Loucy (cell line): Measurements from ENCODE around the gene CEP170.

Experiments used
- EZH2phosphoT487 ChIP-seq: fragments of 200-600 bp; IDR thresholded peaks from 2 replicates; pipeline ENCODE4 v1.6.1; 2018; ENCODE audit warnings: antibody characterized with exemption, mild to moderate bottlenecking, moderate library complexity, borderline replicate concordance
- TF ChIP-seq, protein P1 (sequence below): fragments of 200-600 bp; sonication (generic); conservative IDR thresholded peaks from 2 replicates; pipeline ENCODE4 v1.5.1; 2014; ENCODE audit warnings: mild to moderate bottlenecking, antibody characterized with exemption, low read length

DNA sequence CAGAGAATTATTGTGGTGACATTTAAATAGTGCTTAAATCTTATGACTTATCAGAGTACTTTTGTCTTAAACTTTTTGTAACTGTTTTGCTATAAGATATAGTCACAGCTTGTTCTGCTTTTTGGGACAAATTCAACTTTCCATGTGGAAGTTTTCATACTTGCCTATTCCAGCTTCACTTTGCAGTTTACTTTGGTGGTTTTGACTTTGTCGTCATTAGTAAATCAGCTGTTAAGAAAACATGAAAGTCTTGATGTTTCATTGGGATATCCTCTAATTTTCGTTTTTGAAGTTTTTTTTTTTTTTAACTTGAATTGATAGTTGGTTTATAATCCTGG lies 32.0 kb upstream of the CEP170 start:
- TF ChIP-seq, protein P1, sequence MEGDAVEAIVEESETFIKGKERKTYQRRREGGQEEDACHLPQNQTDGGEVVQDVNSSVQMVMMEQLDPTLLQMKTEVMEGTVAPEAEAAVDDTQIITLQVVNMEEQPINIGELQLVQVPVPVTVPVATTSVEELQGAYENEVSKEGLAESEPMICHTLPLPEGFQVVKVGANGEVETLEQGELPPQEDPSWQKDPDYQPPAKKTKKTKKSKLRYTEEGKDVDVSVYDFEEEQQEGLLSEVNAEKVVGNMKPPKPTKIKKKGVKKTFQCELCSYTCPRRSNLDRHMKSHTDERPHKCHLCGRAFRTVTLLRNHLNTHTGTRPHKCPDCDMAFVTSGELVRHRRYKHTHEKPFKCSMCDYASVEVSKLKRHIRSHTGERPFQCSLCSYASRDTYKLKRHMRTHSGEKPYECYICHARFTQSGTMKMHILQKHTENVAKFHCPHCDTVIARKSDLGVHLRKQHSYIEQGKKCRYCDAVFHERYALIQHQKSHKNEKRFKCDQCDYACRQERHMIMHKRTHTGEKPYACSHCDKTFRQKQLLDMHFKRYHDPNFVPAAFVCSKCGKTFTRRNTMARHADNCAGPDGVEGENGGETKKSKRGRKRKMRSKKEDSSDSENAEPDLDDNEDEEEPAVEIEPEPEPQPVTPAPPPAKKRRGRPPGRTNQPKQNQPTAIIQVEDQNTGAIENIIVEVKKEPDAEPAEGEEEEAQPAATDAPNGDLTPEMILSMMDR = no peak
- no peak for TF ChIP-seq EZH2phosphoT487
